EL (cell line): ENCODE results near the gene CENPA.

Experiments
- DNase-seq: peaks from one replicate; pipeline ENCODE4 v3.0.0-alpha.2; 2016

CENPA gene

GRCh38 chr2:26763019-26763418 lies 22.8 kb upstream of the CENPA start:
- no peak for DNase-seq

GRCh38 chr2:26764078-26764887 lies 21.6 kb upstream of the CENPA start, which contains the start of gene SLC35F6:
Gene SLC35F6, plus strand, starts transcription at chr2:26764284. Its CDS starts 66 bp downstream, at chr2:26764350.
- DNase-seq, result peak; percentile 81

GRCh38 chr2:26764906-26765305 lies 20.9 kb upstream of the CENPA start:
- DNase-seq, result no peak

- no peak for DNase-seq
Observed at GRCh38 chr2:26765475-26766200, 20.2 kb upstream of the CENPA start.

GRCh38 chr2:26767129-26767528 lies 18.7 kb upstream of the CENPA start:
- DNase-seq, result no peak

- no peak for DNase-seq
Observed at GRCh38 chr2:26767894-26768487, 17.9 kb upstream of the CENPA start.

GRCh38 chr2:26768759-26769088 lies 17.1 kb upstream of the CENPA start:
- no peak for DNase-seq

GRCh38 chr2:26769089-26769761 lies 16.6 kb upstream of the CENPA start:
- peak; percentile 79 for DNase-seq

GRCh38 chr2:26770986-26771586 lies 14.8 kb upstream of the CENPA start:
- peak; percentile 93 for DNase-seq

GRCh38 chr2:26772064-26773001 lies 13.5 kb upstream of the CENPA start:
- DNase-seq, result peak; percentile 77

GRCh38 chr2:26776195-26776800 lies 9.6 kb upstream of the CENPA start:
- DNase-seq, result no peak

GRCh38 chr2:26778098-26778497 lies 7.8 kb upstream of the CENPA start:
- DNase-seq, result no peak

- DNase-seq, result no peak
Observed at GRCh38 chr2:26778507-26778906, 7.3 kb upstream of the CENPA start.

- no peak for DNase-seq
Observed at GRCh38 chr2:26780203-26780760, 5.6 kb upstream of the CENPA start.

- no peak for DNase-seq
Observed at GRCh38 chr2:26782876-26783704, 2.8 kb upstream of the CENPA start.

GRCh38 chr2:26784570-26785234 lies 1.2 kb upstream of the CENPA start:
- DNase-seq, result no peak

GRCh38 chr2:26786207-26787028 lies 562 bp downstream of the CENPA start:
- peak; percentile 33 for DNase-seq

GRCh38 chr2:26792720-26793119 lies 6.9 kb downstream of the CENPA start:
- no peak for DNase-seq
